GM10266 (cell line): ENCODE measurements around the gene MAEA.

Experiments
- DNase-seq: peaks from one replicate; pipeline ENCODE4 v3.0.0; 2012; ENCODE audit errors: extremely low spot score
- CTCF ChIP-seq: IDR thresholded peaks from 2 replicates; pipeline ENCODE4 v1.5.1; 2012; ENCODE audit warnings: mild to moderate bottlenecking, low read depth; ENCODE audit not compliant: control insufficient read depth, insufficient read depth; ENCODE audit errors: missing control alignments

MAEA gene

GRCh38 chr4:1349359-1350168 is 59.9 kb downstream of the MAEA start:
- DNase-seq: no peak
- no peak for TF ChIP-seq CTCF

- no peak for DNase-seq
- TF ChIP-seq CTCF: no peak
Observed at GRCh38 chr4:1350169-1350520, 60.5 kb downstream of the MAEA start.

- DNase-seq: peak; percentile 92
- TF ChIP-seq CTCF: peak; percentile 94
Observed at GRCh38 chr4:1351854-1352566, 62.3 kb downstream of the MAEA start.

DNA sequence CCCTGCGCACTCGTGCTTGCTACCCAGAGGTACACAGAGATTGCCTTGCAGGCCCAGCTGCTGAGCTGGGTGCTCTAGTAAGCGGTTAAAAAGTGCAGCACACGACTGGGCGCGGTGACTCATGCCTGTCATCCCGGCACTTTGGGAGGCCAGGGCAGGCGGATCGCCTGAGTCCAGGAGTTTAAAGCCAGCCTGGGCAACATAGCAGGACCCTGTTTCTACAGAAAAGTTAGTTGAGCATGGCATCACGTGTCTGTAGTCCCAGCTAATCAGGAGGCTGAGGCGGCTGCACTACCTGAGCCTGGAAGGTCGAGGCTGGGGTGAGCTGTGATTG is 62.8 kb downstream of the MAEA start:
- TF ChIP-seq CTCF: no peak
- DNase-seq: no peak

DNA sequence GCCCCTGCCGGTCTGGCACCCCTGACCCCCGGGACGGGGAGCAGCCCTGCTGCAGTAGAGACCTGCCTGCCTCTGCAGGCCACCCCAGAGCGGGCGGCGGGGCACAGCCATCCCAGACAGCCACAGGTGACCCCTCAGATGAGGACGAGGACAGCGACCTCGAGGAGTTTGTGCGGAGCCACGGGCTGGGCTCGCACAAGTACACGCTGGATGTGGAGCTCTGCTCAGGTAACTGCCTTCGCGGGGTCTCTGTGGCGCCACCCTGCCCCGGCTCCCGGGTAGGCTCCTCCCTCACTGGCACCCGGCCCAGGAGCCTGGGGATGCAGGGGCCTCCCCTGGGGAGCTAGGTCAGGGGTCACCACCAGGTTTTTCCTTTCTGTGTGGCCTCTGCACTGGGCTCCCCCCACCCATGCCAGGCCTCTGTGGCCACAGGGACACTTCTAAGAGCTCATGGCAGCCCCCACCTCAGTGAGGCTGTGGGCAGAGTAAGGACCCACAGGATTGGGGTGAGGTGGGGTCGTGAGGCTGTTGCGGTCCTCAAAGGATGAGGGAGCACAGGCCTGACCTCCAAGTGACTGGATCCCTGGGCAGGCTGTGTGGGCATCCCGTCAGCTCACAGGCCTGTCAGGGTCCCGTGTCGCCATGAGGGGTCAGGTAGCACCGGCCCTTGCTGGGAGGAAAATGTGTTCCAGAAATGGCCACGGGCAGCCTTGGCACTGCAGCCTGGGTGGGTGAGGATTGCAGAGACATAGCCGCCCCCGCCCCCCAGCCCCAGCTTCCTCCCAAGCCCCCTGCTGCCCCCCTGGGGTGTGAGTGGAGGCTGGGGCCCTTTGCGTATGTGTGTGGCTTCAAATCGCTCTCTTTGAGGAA is 63.7 kb downstream of the MAEA start:
- no peak for DNase-seq
- TF ChIP-seq CTCF: no peak

DNA sequence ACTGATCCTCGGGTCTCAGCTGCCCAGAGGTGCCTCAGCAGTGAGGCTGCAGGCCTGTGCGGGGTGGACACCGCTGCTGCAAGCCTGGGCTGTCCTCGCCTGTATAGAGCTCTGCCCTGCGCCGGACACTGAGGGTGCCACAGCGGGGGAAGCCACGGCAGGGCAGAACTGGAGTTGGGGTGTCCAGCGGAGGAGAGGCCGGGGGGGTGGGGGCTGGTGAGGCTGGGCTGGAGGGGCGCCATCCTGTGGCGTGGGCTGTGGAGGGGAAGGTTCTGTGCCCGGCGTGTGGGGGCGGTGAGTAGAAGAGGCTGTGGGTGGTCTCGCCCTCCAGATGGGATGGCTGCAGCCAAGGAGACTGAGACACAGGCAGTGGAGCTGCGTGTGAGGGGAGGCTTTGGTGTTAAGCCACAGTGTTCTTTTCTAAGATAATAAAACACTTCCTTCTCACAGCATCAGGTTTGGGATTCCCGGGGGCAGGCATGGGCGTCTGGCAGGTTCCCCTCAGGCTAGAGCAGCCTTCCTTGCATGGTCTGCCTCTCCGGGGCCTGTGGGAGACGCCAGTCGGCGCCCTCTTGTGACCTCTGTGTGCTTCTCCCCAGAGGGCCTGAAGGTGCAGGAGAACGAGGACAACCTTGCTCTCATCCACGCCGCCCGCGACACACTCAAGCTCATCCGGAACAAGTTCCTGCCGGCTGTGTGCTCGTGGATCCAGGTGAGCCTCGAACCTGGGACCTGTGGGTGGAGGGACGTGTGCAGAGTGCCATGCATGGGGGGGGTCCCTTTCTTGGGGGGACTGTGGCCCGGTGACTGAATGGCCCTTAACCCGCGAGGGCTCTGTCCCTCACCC is 64.7 kb downstream of the MAEA start:
- no peak for DNase-seq
- TF ChIP-seq CTCF: no peak
